Measurements from ENCODE around the gene CIAO1. TPM values are rescaled to one million over a fixed set of nuclear protein-coding genes. Genes with fewer than 3 reads are reported as not detected.

The CIAO1 gene
- total RNA-seq, 4 donors from 2014 or later = 83.8 to 149 (median 119) TPM

DNA sequence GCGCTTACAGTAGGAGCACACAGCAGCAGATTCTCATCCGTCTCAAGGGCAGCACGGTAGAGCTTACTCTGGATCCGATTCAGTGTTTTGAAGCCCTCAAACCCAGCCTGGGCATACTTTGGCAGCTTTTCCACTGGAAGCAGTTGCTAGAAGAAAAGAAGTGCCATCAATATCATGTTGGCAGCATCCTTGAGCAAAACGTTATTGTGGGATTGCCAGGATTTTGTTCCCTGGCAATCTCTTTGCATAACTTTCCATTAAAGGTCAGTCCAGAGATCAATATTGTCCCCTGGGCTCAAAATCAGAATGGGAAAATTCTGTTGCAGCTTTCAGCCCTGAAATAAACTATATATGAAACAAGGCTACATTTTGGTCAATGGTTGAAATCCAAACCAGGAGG, 30.9 kb downstream of the CIAO1 start:
- no peak for DNase-seq
- Histone ChIP-seq H3K9me3 (no peaks in the 10 kb centered on the region), H3K4me1 (no peaks in the 10 kb centered on the region), H3K4me3 (replicated peaks in 1 of 3) (no peak overlapping the region), H3K36me3 (peaks cover 86 to 99% of the 10 kb centered on the region in 2 donors), H3K27me3 (no peaks in the 10 kb centered on the region), H3K27ac (no peak overlapping the region)
- TF ChIP-seq POLR2A (IDR thresholded peaks at IDR 0.05) = no peak
- TF ChIP-seq, protein P1, sequence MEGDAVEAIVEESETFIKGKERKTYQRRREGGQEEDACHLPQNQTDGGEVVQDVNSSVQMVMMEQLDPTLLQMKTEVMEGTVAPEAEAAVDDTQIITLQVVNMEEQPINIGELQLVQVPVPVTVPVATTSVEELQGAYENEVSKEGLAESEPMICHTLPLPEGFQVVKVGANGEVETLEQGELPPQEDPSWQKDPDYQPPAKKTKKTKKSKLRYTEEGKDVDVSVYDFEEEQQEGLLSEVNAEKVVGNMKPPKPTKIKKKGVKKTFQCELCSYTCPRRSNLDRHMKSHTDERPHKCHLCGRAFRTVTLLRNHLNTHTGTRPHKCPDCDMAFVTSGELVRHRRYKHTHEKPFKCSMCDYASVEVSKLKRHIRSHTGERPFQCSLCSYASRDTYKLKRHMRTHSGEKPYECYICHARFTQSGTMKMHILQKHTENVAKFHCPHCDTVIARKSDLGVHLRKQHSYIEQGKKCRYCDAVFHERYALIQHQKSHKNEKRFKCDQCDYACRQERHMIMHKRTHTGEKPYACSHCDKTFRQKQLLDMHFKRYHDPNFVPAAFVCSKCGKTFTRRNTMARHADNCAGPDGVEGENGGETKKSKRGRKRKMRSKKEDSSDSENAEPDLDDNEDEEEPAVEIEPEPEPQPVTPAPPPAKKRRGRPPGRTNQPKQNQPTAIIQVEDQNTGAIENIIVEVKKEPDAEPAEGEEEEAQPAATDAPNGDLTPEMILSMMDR (IDR thresholded peaks at IDR 0.05) = no peak
- intact Hi-C loops (cut with DNase I) = no loop called here
- WGBS, 2 donors = 87 to 91% methylated on average over 5 of the region's 5 CpGs

DNA sequence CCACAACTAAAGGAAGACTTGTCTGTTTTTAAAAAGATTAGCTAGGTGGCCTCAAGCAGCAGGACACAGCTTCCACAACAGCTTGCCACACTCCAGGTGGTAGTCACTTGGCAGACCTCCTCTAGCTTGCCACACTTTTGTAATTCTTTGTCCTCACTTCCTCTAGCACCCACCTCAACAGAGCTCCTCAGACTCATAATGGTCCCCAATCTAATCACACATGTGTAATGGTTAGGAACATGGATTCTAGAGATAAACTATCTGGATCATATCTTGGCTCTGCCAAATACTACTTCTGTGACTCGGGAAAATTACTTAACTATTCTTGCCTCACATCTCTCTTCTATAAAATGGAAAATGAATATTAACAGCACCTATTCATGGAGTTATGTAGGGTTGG, 35.8 kb downstream of the CIAO1 start:
- WGBS, 2 donors = 69 to 89% methylated on average over 1 of the region's 1 CpG
- Histone ChIP-seq H3K27ac (no peak overlapping the region), H3K4me3 (replicated peaks in 1 of 3) (no peak overlapping the region), H3K9me3 (no peaks in the 10 kb centered on the region), H3K27me3 (no peaks in the 10 kb centered on the region), H3K4me1 (peaks cover 7 to 14% of the 10 kb centered on the region in 2 donors), H3K36me3 (peaks cover 61 to 65% of the 10 kb centered on the region in 2 donors)
- TF ChIP-seq POLR2A (IDR thresholded peaks at IDR 0.05) = no peak
- TF ChIP-seq, protein P1 (IDR thresholded peaks at IDR 0.05) = no peak
- DNase-seq = no peak
- intact Hi-C loops (cut with DNase I) = no loop called here

DNA sequence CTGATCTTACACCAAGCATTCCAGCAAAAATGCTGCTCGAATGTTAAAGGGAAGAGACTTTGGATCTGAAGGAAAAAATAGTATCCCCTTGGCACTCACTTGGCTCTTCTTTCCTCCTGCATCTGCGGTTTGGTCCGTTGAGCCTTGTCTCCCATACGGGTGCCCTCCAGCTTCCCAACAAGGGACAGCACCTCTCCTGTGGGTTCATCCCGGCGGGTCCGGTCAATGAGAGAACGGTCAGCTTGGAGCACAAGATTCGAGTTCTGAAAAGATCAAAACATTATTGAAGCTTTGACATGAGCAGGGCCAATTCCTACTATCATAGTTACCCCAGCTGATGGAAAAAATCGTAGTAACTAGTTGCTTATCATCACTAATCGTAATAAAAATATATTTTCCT, 38.6 kb downstream of the CIAO1 start:
- Histone ChIP-seq H3K9me3 (no peaks in the 10 kb centered on the region), H3K36me3 (peaks cover 34 to 37% of the 10 kb centered on the region in 2 donors), H3K27ac (no peak overlapping the region), H3K27me3 (no peaks in the 10 kb centered on the region), H3K4me1 (peaks cover 7 to 14% of the 10 kb centered on the region in 2 donors), H3K4me3 (replicated peaks in 1 of 3) (peak overlapping the region; percentile 30 to 80 (median 55))
- TF ChIP-seq POLR2A (IDR thresholded peaks at IDR 0.05) = no peak
- TF ChIP-seq, protein P1 (IDR thresholded peaks at IDR 0.05) = no peak
- 65 to 68% methylated on average over 11 of the region's 11 CpGs for WGBS, 2 donors
- intact Hi-C loops (cut with DNase I) = loop anchor here (2.0 kb wide), 1 partner anchor 38 kb away; the partner anchor contains the start of gene CIAO1
- DNase-seq = no peak

DNA sequence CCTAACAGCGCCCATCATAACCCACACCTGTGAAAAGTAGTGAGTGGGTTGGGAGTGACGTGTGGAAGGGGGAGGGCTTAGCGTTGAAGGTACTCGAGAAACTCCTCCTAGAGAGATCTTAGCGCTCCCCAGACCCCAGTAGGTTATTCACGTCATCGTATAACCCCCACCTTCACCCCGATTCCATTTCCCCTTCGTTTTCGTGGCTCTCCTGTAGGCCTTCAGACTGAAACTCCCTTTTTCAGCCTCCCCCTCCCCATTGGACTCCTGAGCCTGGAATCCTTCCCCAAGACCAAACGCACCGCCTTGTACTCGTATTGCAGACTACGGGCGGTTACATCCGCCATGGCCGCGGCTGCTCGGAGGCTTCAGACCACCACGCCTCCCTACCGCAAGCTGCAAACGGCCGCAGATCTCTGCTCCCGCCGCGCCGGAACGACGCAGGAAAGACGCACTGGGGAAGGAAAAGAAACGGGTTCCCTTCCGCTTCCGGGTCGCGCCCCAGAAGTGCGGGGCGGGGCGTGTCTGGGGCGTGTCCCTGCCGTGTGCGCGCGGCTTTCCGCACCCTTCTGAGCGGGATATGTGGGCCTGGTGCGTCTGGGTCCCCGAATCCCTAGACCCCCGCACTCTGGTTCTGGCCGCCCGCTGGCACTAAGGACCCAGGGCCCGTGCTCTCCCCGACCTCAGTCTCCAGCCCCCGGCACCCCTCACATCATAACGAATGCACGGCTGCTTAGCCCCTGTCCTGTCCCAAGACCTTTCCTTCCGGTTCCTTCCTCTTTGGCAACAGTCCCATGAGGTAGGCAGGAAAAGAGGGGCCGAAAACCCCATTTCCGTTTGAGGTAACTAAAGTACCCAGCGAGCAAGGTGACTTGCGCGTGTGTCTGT, 39.3 kb downstream of the CIAO1 start, which contains the start of gene SNRNP200:
SNRNP200 (minus strand) TSS at position 456 of the 888 bp plus-strand sequence; CDS start at position 347, 109 bp downstream.
- WGBS, 2 donors = 1% methylated on average over 34 to 36 of the region's 61 CpGs
- Histone ChIP-seq H3K36me3 (peaks cover 27 to 30% of the 10 kb centered on the region in 2 donors), H3K4me3 (replicated peaks in 1 of 3) (peak within 1 kb of the TSS; percentile 30 to 80 (median 55)), H3K27me3 (no peaks in the 10 kb centered on the region), H3K27ac (peak within 1 kb of the TSS; percentile 37 to 68 (median 62)), H3K9me3 (no peaks in the 10 kb centered on the region), H3K4me1 (peaks cover 7 to 14% of the 10 kb centered on the region in 2 donors)
- peak in 1 of 2 donors; percentile 82 for TF ChIP-seq POLR2A (IDR thresholded peaks at IDR 0.05)
- TF ChIP-seq, protein P1 (IDR thresholded peaks at IDR 0.05) = no peak
- peak; percentile 84 to 87 for DNase-seq
- intact Hi-C loops (cut with DNase I) = loop anchor here (2.0 kb wide), 1 partner anchor 39 kb away; the partner anchor contains the start of gene CIAO1

DNA sequence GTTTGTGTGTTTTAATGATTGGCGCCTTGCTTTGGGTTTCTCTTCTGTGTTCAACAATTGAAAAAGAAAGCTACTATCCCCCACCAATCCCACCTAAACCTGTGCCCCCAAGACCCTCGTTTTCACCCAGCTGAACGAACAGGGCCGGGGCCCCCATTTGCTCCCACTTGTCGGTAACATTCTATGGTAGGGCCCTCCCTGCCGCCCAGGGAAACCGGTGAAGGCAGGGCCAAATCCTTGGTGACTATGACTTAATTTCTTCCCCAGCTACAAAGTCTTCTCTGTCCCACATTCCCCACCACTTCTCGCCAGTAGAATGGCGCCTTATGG, 39.9 kb downstream of the CIAO1 start:
- peaks cover 7 to 14% of the 10 kb centered on the region in 2 donors for H3K4me1 ChIP-seq
- no peak for DNase-seq
- H3K36me3 ChIP-seq = peaks cover 24 to 25% of the 10 kb centered on the region in 2 donors
- intact Hi-C loops (cut with DNase I) = loop anchor here (2.0 kb wide), 1 partner anchor 39 kb away; the partner anchor contains the start of gene CIAO1
- no peaks in the 10 kb centered on the region for H3K9me3 ChIP-seq
- H3K4me3 ChIP-seq (replicated peaks in 1 of 3) = peak overlapping the region; percentile 30 to 80 (median 55)
- H3K27me3 ChIP-seq = no peaks in the 10 kb centered on the region
- WGBS, 2 donors = 20 to 31% methylated on average over 9 of the region's 9 CpGs
- peak overlapping the region; percentile 37 to 68 (median 62) for H3K27ac ChIP-seq
- no peak for TF ChIP-seq POLR2A (IDR thresholded peaks at IDR 0.05)
- TF ChIP-seq, protein P1 (IDR thresholded peaks at IDR 0.05) = no peak

Measured in thyroid gland (tissue), 4 donors.